GM18502 (cell line): Measurements from ENCODE around the gene RNGTT.
"Not testable (repeated sequence)": the region's sequence is repeated elsewhere in the genome, so short reads cannot be mapped to it uniquely, and the experiment has no call there.

ENCODE experiments used
- ATAC-seq: cut with Tn5 transposase; IDR thresholded peaks from one replicate; pipeline ENCODE4 v1.9.1; 2021; ENCODE audit warnings: mild to moderate bottlenecking; ENCODE audit not compliant: unreplicated experiment, poor library complexity

The RNGTT gene

GRCh38 chr6:88869263-88870020 is 94.0 kb downstream of the RNGTT start:
- ATAC-seq: no peak

- ATAC-seq: no peak
These were observed 95.3 kb downstream of the RNGTT start for GRCh38 chr6:88867841-88868731.

- ATAC-seq: no peak
These were observed 96.6 kb downstream of the RNGTT start for GRCh38 chr6:88866856-88867255.

- ATAC-seq: no peak
These were observed 98.1 kb downstream of the RNGTT start for GRCh38 chr6:88865275-88865674.

GRCh38 chr6:88864359-88865054 is 98.9 kb downstream of the RNGTT start:
- no peak for ATAC-seq

GRCh38 chr6:88860310-88860709 is 103.1 kb downstream of the RNGTT start:
- ATAC-seq: no peak

GRCh38 chr6:88858455-88858854 is 105.0 kb downstream of the RNGTT start:
- ATAC-seq: no peak

GRCh38 chr6:88856566-88856965 is 106.9 kb downstream of the RNGTT start:
- no peak for ATAC-seq

- no peak for ATAC-seq
These were observed 107.8 kb downstream of the RNGTT start for GRCh38 chr6:88855541-88856147.

GRCh38 chr6:88852775-88853174 is 110.6 kb downstream of the RNGTT start:
- ATAC-seq: no peak

GRCh38 chr6:88852000-88852399 is 111.4 kb downstream of the RNGTT start:
- no peak for ATAC-seq

GRCh38 chr6:88848870-88849269 is 114.5 kb downstream of the RNGTT start:
- ATAC-seq: no peak

GRCh38 chr6:88843040-88843439 is 120.4 kb downstream of the RNGTT start:
- ATAC-seq: no peak

- no peak for ATAC-seq
These were observed 121.1 kb downstream of the RNGTT start for GRCh38 chr6:88842320-88842719.

GRCh38 chr6:88840796-88841539 is 122.5 kb downstream of the RNGTT start:
- ATAC-seq: no peak

GRCh38 chr6:88840289-88840688 is 123.1 kb downstream of the RNGTT start:
- no peak for ATAC-seq

GRCh38 chr6:88839280-88839679 is 124.1 kb downstream of the RNGTT start:
- no peak for ATAC-seq

- no peak for ATAC-seq
These were observed 128.2 kb downstream of the RNGTT start for GRCh38 chr6:88835210-88835609.

- not testable (repeated sequence) for ATAC-seq
These were observed 130.3 kb downstream of the RNGTT start for GRCh38 chr6:88833071-88833470.

- ATAC-seq: not testable (repeated sequence)
These were observed 135.8 kb downstream of the RNGTT start for GRCh38 chr6:88827599-88827998.
